Hippocampal formation (tissue), 2 donors: ENCODE results near the gene TGIF2.
"Not testable (repeated sequence)": the region's sequence is repeated elsewhere in the genome, so short reads cannot be mapped to it uniquely, and the experiment has no call there.

ENCODE experiments used
- DNase-seq, 2 donors: peaks; one replicate each; lab custom pipeline; 2025; lab: John Stamatoyannopoulos, UW

TGIF2 gene

DNA sequence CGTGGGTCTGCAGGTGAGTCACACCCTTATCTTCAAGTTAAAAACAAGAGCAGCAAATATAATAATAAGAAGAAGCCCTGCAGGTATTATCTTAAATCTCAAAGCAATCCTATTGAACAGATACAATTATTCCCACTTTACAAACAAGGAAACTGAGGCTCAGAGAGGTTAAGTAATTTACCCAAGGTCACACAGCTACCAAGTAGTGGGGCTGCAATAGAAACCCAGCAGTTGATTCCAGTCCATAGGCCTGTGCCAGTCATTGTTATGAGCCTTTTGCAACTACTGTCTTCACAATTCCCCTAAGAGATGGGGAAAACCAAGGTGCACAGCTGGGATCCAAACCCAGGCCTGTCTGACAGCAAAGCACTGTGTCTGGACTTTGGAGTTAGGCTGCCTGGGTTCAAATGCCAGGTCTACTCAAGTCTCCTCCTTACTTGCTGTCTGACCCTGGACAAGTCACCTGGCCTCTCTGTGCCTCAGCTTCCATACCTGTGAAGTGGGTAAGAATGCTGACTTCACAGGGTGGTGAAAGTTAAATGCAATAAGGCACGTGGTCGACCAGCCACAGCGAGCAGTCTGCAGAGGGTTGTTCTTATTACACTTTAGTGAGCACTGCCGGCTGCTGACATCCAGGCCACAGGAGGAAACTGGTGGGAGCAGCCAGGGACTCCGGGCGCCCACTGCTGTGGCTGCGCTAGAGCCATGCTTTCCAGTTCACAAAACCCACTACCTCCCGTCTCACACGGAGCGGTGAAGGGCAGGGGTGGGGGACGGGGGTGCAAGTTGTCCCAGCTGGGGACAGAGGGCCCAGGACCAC is 26.0 kb upstream of the TGIF2 start:
- DNase-seq, result no peak

DNA sequence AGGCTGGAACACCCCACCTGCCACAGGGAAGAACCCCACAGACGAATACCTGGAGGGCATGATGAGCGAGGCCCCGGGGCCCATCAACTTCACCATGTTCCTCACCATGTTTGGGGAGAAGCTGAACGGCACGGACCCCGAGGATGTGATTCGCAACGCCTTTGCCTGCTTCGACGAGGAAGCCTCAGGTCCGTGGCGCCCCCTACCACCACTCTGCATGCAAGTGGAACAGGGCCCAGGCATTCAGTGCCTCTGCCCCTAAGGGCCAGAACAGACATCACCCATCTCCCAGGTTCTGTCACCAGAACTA is 25.4 kb upstream of the TGIF2 start:
- DNase-seq, result no peak

DNA sequence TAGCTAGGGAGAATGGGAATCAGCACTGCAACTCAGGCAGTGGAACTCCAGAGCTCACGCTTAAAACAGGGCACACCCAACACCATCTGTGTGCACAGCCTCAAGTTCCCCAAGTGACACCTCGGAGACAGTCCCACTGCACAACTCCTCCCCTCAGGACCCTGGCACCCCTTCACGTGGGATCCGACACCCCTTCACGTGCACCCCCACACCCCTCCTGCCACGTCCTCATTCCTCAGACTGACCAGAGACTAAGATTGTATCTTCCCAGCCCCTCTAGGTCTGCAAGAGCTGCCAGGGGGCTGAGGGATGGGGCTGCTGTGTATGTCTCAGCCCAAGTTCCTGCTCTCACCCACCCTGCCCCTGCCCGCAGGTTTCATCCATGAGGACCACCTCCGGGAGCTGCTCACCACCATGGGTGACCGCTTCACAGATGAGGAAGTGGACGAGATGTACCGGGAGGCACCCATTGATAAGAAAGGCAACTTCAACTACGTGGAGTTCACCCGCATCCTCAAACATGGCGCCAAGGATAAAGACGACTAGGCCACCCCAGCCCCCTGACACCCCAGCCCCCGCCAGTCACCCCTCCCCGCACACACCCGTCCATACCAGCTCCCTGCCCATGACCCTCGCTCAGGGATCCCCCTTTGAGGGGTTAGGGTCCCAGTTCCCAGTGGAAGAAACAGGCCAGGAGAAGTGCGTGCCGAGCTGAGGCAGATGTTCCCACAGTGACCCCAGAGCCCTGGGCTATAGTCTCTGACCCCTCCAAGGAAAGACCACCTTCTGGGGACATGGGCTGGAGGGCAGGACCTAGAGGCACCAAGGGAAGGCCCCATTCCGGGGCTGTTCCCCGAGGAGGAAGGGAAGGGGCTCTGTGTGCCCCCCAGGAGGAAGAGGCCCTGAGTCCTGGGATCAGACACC is 24.4 kb upstream of the TGIF2 start:
- no peak for DNase-seq

DNA sequence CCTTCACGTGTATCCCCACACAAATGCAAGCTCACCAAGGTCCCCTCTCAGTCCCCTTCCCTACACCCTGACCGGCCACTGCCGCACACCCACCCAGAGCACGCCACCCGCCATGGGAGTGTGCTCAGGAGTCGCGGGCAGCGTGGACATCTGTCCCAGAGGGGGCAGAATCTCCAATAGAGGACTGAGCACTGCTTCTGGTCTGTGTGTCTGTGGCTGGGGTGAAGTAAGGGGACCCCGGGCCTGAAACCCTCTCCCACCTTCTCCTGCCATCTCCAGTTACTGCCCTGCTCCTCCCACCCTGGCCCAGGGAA is 23.8 kb upstream of the TGIF2 start:
- no peak for DNase-seq

DNA sequence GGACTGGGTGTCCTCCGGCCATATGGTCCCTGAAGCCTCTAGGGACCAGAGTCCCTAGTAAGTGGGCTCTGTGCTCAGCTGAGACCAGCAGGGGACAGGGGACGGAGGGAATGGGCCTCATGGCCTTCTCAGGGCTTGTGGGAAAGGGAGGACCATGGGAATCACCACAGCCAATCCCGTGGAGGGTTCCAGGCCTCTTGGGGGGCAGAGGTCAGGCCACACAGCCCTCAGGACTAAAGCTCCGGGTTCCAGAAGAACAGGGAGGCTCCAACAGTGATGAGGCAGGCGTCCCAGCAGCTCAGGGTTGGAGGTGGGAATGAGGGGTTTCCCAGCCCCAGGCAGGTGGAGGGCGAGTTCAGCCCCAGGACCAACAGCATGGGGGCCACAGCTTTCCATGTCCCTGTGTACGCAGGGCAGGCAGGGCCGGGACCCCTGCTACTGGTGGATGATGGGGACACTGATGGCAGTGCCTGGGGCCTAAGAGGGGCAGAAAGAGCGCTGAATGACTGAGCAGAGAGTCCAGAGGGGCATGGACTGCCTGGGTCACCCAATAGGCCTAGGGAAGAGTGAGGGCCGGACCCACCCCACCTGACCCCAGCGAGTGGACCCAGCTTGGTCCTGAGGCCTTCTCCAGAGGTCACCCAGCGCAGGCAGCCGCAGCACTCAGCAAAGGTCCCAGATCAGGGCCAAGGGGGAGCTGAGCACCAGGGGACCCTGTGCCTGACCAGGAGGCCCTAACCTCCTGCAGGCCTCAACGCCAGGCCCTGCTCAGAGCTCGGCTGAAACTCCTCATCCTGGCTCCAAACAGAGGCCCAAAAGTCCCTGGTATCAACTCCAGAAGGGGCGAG is 23.2 kb upstream of the TGIF2 start:
- no peak for DNase-seq

DNA sequence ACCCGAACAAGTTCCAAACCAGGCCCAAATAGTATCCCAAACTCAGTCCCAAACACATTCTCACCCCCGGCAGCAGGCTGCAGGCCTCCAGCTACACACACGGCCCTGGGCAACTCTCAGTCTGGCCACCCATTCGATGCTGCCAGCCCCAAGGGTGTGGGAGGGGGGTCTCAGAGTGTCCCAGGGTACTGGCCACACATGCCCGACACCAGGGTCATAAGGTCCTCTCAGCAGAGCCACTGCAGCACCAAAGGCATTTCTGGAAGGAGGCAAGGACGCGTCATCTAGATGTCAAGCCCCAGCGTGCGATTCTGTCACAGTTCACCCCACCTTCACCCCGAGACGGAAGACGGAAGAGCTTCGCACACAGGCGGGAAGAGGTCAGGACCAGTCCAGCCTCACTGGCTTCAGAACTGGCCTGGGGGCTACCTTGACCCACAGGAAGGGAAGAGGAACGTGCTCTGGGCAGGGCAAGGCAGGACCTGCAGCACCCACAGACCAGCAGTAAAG is 22.6 kb upstream of the TGIF2 start:
- no peak for DNase-seq

DNA sequence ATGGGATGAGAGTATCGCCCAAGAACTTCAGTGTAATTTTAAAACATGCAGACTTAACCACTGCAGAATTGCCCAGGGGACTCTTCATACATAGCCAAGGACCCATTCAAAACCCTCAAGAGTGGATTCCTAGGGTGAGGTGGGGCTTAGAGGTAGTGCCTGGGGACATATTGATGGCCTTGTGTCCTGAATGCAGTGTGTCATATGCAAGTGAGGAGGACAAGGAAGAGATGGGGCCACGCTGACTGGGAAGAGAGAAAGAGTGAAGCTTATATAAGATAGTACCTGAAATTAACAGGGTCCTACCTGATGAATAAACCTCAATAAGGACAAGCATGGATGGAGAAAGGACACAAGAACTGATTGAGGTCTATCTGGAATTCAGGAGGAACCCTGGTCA is 18.1 kb upstream of the TGIF2 start:
- DNase-seq, result no peak

DNA sequence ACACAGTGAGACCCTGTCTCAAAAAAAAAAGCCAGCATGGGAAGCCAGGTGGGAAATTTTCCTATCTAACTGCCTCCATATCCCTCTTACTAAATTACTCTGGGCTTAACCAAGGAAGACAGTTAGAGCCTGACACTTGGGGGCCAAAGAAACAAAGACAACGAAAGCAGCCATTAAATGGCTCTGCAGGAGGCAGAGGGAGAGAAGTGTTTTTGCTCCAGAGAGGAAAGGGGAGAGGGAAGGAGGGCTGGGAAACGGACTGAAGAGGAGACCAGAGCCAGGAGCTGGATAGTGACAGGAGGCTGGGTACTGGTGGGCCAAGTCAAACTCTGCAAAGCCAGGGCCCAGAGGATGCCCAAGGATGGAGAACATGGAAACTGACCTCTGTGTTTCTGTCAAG is 10.7 kb upstream of the TGIF2 start:
- DNase-seq, result no peak

DNA sequence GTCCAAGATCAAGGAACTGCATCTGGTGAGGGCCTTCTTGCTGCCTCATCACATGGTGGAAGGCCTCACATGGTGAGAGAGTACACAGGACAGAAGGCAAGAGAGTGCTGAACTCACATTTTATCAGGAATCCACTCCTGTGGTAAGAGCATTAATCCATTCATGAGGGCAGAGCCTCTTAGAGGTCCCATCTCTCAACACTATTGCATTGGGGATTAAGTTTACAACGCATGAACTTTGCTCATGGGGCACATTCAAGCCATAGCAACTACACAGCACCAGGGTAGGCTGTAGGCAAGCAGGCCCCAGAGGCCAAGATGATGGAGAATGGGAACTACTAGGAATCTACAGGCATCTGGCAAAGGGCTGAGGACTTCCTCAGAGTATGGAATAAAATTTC is 10.0 kb upstream of the TGIF2 start:
- DNase-seq, result no peak

DNA sequence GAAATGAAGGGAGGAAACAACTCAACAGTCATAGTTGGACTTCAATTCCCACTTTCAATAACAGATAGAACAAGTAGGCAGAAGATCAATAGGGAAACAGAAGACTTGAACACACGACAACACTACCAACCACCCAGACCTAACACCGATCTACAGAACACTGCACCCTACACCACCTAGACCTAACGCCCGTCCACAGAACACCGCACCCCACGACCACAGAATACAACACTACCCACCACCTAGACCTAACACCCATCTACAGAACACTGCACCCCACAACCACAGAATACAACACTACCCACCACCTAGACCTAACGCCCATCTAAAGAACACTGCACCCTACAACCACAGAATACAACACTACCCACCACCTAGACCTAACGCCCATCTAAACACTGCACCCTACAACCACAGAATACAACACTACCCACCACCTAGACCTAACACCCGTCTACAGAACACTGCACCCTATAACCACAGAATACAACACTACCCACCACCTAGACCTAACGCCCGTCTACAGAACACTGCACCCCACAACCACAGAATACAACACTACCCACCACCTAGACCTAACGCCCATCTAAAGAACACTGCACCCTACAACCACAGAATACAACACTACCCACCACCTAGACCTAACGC is 9.2 kb upstream of the TGIF2 start:
- DNase-seq, result not testable (repeated sequence)

DNA sequence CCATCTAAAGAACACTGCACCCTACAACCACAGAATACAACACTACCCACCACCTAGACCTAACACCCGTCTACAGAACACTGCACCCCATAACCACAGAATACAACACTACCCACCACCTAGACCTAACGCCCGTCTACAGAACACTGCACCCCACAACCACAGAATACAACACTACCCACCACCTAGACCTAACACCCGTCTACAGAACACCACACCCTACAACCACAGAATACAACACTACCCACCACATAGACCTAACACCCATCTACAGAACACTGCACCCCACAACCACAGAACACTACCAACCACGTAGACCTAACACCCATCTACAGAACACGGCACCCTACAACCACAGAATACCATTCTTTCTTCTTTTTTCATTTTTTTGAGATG is 8.7 kb upstream of the TGIF2 start:
- DNase-seq, result not testable (repeated sequence)

DNA sequence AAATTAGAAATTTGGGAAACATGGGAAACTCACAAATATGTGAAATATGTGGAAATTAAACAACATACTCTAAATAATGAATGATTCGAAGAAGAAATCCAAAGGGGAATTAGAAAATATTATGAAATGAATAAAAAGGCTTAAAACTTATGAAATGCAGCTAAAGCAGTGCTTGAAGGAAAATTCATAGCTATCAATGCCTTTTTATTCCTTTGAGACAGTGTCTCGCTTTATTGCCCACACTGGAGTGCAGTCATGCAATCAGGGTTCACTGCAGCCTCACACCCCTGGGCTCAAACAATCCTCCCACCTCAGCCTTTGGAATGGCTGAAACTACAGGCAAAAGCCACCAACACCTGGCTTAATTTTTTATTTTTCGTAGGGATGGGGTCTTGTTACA is 7.9 kb upstream of the TGIF2 start:
- no peak for DNase-seq

DNA sequence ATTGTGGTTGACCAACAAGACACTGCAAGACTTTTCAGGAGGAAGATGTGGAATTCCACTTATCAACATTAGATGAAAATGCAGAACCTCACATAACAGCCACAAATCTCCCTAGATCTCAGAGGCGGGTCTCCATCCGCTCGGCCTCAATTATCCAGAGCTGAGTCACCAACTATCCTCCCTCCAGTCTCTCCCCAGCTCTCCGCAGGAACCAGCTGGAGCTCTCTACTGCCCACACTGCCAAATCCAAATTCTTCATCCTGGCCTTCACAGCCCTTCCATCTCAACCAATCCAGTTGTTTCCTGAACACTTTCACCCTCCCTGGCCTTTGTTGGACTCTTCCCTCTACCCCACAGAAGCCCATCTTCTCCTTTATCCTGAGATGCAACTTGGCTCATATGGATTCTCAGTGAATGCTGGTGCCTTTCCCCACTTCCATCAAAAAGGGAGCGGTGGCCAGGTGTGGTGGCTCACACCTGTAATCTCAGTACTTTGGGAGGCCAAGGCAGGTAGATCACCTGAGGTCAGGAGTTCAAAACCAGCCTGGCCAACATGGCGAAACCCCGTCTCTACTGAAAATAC is 3.5 kb upstream of the TGIF2 start:
- no peak for DNase-seq

DNA sequence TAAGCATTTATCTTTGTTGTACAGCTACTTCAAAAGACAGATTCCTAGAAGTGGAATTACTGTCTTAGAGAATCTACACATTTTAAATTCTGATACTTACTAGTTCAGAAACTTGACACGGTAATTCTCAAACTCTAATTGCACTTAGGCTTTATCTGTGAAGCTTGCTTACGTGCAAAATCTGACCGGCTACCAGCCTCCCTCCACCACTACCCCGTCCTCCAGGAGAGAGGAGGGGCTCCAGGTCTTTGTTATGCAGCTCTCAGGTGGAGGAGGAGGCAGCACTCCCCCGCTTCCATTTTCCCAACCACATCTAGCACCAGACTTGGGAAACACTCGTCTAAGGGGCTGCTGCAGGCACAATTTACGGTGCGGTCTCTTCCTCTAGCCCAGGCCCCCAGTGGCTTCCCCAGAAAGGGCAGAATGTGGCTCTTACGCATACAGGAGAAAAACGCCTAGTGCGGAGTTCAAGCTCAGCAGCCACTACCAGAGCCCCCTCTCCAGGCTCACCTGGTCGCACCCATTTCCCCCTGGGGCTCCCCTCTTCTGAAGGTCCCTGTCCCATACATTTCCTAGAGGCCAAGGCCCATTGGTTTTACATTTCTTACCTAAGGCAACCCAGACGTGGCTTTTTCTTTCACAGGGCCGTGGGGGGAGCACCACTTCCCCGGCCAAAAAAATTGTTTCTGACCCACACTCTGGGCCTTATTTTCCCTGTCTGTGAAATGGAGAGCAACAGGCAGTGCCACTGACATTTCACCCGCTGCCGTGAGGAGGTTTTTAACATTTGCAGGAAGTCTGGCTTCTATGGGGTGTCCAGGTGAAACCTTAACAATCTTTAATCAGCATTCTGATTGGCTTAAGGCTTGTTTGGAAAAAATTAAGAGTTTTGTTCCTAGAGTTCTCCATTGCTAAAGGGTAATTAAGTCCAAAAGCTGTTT is 1.6 kb upstream of the TGIF2 start:
- no peak for DNase-seq

DNA sequence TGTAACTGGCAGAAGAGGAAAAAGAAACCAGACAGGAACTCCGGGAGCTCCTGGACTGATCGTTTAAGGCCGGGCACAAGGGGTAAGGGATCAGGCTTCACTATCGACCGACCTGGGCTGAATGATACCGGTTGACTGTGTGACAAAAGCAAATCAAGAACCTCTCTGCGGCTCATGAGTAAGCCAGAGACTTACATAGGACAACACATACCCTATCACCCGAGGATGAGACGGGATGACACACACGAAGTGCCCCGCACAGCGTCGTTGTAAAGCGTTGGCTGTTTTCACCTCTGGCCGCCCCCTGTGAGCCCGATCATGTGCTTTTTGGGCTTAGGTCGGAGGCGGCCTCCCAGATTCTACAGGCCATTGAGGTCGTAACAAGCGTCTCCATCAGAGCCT is 695 bp upstream of the TGIF2 start:
- no peak for DNase-seq

DNA sequence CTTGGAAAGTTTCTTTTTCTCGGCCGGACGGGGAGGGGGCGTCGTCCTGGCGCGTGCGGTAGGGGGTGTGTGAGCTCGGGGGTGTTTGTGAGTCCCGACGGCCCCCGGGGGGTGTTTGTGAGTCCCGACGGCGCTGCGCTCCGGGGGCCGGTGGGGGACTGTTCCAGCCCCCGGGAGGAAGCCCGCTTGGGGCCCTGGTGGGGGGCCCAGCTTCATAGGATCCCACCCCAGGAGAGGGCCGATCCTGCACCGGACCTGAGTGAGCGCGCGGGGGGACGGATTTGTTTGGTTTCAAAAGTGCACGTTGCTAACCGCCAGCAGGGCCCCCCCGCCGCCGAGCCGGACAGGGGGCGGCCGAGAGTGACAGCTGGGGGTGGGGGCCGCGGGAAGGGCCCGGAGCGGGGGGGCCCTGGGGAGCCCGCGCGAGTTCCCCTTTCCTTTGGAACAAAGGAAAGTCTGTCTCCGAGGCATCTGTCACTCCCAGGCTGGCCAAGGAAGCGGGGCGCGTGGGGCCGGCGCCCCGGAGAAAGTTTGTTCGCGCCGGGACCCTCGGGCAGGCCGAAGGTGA is 485 bp downstream of the TGIF2 start:
- DNase-seq, result peak; percentile 26 to 29

DNA sequence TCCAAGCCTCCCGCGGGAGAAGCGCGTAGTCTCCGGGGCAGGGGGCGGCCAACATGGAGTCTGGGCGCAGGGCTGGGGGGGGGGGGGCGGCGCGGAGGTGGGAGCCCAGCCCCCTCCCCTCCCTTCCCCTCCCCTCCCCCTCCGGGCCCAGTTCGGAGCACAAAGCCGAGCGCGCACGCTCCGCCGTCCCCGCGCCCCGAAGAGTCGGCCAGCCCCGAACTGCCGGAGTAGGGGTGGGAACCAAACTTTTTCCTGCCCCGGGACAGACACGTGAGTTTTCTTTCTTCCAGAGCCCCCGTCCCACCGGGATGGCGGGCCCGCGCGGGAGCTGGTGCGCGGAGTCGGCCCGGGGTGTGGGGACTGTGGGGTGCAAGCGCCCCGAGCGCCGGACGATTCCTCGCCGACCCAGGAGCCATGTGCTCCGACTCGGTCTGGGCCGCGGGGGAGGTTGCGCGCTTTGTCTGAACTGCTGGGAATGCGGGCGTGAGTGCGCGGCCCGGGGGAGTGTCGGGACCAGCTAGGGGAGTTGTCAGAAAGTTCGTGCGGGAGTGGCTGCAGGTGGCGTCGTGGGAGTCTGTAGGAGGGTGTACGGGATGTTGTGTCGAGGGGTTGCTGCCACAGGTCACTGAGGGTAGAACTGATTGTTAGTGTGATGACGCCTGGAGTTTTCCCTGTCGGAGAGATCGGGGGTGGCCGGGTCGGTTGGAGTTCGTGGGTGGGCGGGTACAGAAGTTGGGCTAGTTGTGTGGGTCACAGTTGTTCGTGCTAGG is 1.2 kb downstream of the TGIF2 start:
- DNase-seq, result no peak

DNA sequence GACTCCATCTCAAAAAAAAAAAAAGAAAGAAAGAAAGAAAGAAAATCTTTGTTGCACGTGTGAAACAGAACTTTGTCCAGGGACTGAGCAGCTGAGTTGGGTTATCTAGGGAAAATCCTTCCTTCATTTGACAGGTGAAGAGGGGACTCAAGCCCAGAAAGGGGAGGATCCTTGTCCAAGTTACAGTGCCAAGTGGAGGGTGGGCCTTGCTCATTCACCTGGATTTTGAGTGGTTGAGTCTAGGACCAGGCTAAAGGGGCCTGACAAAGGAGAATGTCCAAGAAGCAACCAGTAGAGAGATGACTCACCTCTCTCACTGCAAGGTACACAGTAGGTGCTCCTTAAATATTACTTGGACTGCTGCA is 2.7 kb downstream of the TGIF2 start:
- DNase-seq, result no peak

DNA sequence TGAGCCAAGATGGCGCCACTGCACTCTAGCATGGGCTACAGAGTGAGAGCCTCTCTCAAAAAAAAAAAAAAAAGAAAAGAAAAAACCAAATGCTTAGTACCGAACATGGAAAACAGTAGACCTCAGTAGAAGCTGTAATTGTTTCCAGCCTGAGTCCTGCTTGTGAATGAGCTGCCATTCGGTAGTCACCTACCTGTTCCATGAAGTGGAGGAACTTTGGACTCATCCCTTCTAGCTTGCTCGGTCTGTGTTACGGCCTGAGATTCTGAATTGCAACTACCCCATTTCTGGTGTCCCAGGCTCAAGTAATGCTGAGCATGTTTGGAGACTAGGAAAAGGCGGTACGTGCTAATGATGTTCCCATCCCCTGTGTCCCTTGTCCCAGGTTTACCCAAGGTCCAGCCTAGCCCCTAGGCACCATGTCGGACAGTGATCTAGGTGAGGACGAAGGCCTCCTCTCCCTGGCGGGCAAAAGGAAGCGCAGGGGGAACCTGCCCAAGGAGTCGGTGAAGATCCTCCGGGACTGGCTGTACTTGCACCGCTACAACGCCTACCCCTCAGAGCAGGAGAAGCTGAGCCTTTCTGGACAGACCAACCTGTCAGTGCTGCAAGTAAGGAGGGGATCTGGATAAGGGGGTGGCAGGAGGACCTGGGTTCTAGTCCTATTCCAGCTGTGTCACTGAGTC is 5.1 kb downstream of the TGIF2 start:
- no peak for DNase-seq
